K562 (cell line): ENCODE data around the gene AIFM3. TPM values are rescaled to one million over a fixed set of nuclear protein-coding genes. Genes with fewer than 3 reads are reported as not detected.

Source experiments
- BACH1 ChIP-seq: fragments of 200-800 bp; sonication (Bioruptor generic); IDR thresholded peaks from 2 replicates; pipeline ENCODE4 v1.6.1; 2016; ENCODE audit warnings: missing genetic modification characterization, missing compliant biosample characterization
- CAMTA2 ChIP-seq: fragments of 250-450 bp; sonication (Bioruptor Pico); conservative IDR thresholded peaks from 2 replicates; pipeline ENCODE4 v1.5.1; 2022
- CREM ChIP-seq: IDR thresholded peaks from 2 replicates; pipeline ENCODE4 v1.6.1; 2014; ENCODE audit warnings: antibody characterized with exemption, low read depth
- E2F6 ChIP-seq, 2 experiments: IDR thresholded peaks; 2 replicates each; pipeline ENCODE4 v1.6.1; 2011; ENCODE audit warnings: borderline replicate concordance in 1 of 2, control low read depth in 1 of 2, low read depth in 1 of 2, low read length in 1 of 2, mild to moderate bottlenecking in 1 of 2, mixed read lengths in 1 of 2, moderate library complexity in 1 of 2; ENCODE audit not compliant: insufficient read depth in 1 of 2, insufficient read length in 1 of 2, poor library complexity in 1 of 2, severe bottlenecking in 1 of 2; ENCODE audit errors: extremely low read depth in 1 of 2
- ETS2 ChIP-seq: IDR thresholded peaks from 2 replicates; pipeline ENCODE4 v1.6.1; 2016; ENCODE audit warnings: borderline replicate concordance, missing genetic modification characterization, mild to moderate bottlenecking, moderate library complexity, missing compliant biosample characterization; ENCODE audit not compliant: poor library complexity, severe bottlenecking
- FOXK1 ChIP-seq: sonication (generic); formaldehyde crosslinking; IDR thresholded peaks from 2 replicates; pipeline ENCODE4 v1.8.0; 2022; ENCODE audit warnings: missing genetic modification reagents, mild to moderate bottlenecking, borderline replicate concordance
- ILF3 ChIP-seq: fragments of 450-650 bp; IDR thresholded peaks from 2 replicates; pipeline ENCODE4 v1.6.1; 2018; ENCODE audit warnings: antibody characterized with exemption, mild to moderate bottlenecking, moderate library complexity, borderline replicate concordance
- KLF10 ChIP-seq: fragments of 250-450 bp; sonication (Bioruptor Pico); IDR thresholded peaks from 2 replicates; pipeline ENCODE4 v1.6.1; 2021; ENCODE audit warnings: matching md5 sums
- MAFG ChIP-seq: fragments of 450-650 bp; conservative IDR thresholded peaks from 2 replicates; pipeline ENCODE4 v1.6.1; 2016; ENCODE audit warnings: missing genetic modification characterization, missing compliant biosample characterization
- MAFK ChIP-seq: IDR thresholded peaks from 2 replicates; pipeline ENCODE4 v1.6.1; 2011; ENCODE audit warnings: low read length, improper control_type of control experiment
- MNT ChIP-seq, 2 experiments: fragments of 450-650 bp; conservative IDR thresholded peaks; 2 replicates each; pipeline ENCODE4 v1.6.1; 2017; ENCODE audit warnings: mild to moderate bottlenecking in 2 of 2, moderate library complexity in 2 of 2
- MTA2 ChIP-seq: fragments of 450-650 bp; IDR thresholded peaks from 2 replicates; pipeline ENCODE4 v1.6.1; 2016; ENCODE audit warnings: low read depth
- NR2C1 ChIP-seq, 2 experiments: fragments of 450-650 bp; IDR thresholded peaks; 2 replicates each; pipeline ENCODE4 v1.6.1; 2017; ENCODE audit warnings: mild to moderate bottlenecking in 2 of 2, antibody characterized with exemption in 1 of 2, inconsistent platforms in 1 of 2, missing compliant biosample characterization in 1 of 2, missing genetic modification characterization in 1 of 2
- RB1 ChIP-seq: fragments of 450-650 bp; IDR thresholded peaks from 2 replicates; pipeline ENCODE4 v1.6.1; 2017; ENCODE audit warnings: low read depth, mild to moderate bottlenecking
- RBM17 ChIP-seq: fragments of 200-400 bp; formaldehyde crosslinking; IDR thresholded peaks from 2 replicates; pipeline ENCODE4 v1.6.1; 2017; ENCODE audit warnings: low read depth, mild to moderate bottlenecking, low read length, borderline replicate concordance
- SNRNP70 ChIP-seq: fragments of 200-400 bp; formaldehyde crosslinking; optimal IDR thresholded peaks from 2 replicates; pipeline ENCODE3; 2017; ENCODE audit warnings: low read depth, low read length
- ZBTB5 ChIP-seq: fragments of 450-650 bp; IDR thresholded peaks from 2 replicates; pipeline ENCODE4 v1.6.1; 2017; ENCODE audit warnings: antibody characterized with exemption
- ZC3H11A ChIP-seq: IDR thresholded peaks from 2 replicates; pipeline ENCODE4 v1.6.1; 2012; ENCODE audit warnings: low read depth, low read length, improper control_type of control experiment
- ZEB2 ChIP-seq: fragments of 450-650 bp; IDR thresholded peaks from 2 replicates; pipeline ENCODE4 v1.6.1; 2016
- ZNF174 ChIP-seq: fragments of 250-450 bp; sonication (Bioruptor Pico); IDR thresholded peaks from 2 replicates; pipeline ENCODE4 v1.4.0; 2020; ENCODE audit warnings: mild to moderate bottlenecking
- ZNF217 ChIP-seq: sonication (generic); formaldehyde crosslinking; IDR thresholded peaks from 2 replicates; pipeline ENCODE4 v1.8.0; 2022; ENCODE audit warnings: mild to moderate bottlenecking, missing genetic modification reagents
- ZNF76 ChIP-seq: fragments of 250-450 bp; sonication (Bioruptor Pico); IDR thresholded peaks from 2 replicates; pipeline ENCODE4 v1.4.0; 2020; ENCODE audit warnings: mild to moderate bottlenecking, moderate library complexity, borderline replicate concordance
- ZNF79 ChIP-seq: fragments of 250-450 bp; sonication (Bioruptor Pico); IDR thresholded peaks from 2 replicates; pipeline ENCODE4 v1.4.0; 2020; ENCODE audit warnings: low read depth, mild to moderate bottlenecking, moderate library complexity
- polyA plus RNA-seq, 8 experiments: library from polyadenylated mRNA; depleted of rRNA in 4 of 8; stranded (reverse) in 5 of 8; unstranded in 3 of 8; fragments of >200 nt; fragmentation: Nextera tagmentation in 2 of 8; fragmentation: Illumina TruSeq in 1 of 8; extraction: Ambion mirVana in 2 of 8; extraction: Trizol in 1 of 8; gene quantifications; 2 replicates each; pipeline versions ENCODE4 v1.2.1 to v1.2.3, GENCODE V29; 2011 to 2014; ENCODE audit warnings: inconsistent platforms in 1 of 8, missing spikeins in 1 of 8
- total RNA-seq, 7 experiments: library from RNA; depleted of rRNA in 6 of 7; stranded (reverse); fragments of >200 nt in 6 of 7; fragmentation: Illumina TruSeq in 2 of 7; extraction: Trizol in 2 of 7; gene quantifications; 2 replicates each; pipeline versions ENCODE4 v1.2.1 to v1.2.3, GENCODE V29; 2011 to 2021; ENCODE audit warnings: low replicate concordance in 1 of 7
- TF ChIP-seq, protein P1 (sequence below): fragments of 250-450 bp; sonication (Bioruptor Pico); IDR thresholded peaks from 2 replicates; pipeline ENCODE4 v1.8.0; 2021; ENCODE audit warnings: moderate library complexity, mild to moderate bottlenecking, inconsistent platforms

Gene AIFM3
- total and polyA plus RNA-seq, 9 of the 15 experiments (the other 6 are each of a cell fraction or from before 2014, with no cell fraction given) = 0.03 to 0.20 (median 0.07) TPM; not detected in 1

- TF ChIP-seq ZC3H11A (0 out of 2 replicates have a peak, but pooled peaks have one; percentile 21), RBM17 (no peak), ZBTB5 (no peak), NR2C1 (IDR thresholded peaks at IDR 0.05) (no peak), NR2C1 (tag; IDR thresholded peaks at IDR 0.05) (no peak), MNT (conservative IDR thresholded peaks at IDR 0.05) (no peak), SNRNP70 (no peak), BACH1 (tag) (no peak), KLF10 (CRISPR knock-in tag) (no peak), ZEB2 (no peak), RB1 (no peak), ZNF217 (CRISPR knock-in tag) (no peak), ILF3 (no peak), E2F6 (IDR thresholded peaks at IDR 0.05; ENCODE audit: borderline replicate concordance in 1 of 2, extremely low read depth in 1 of 2, insufficient read depth in 1 of 2, insufficient read length in 1 of 2, low read depth in 1 of 2, low read length in 1 of 2, poor library complexity in 1 of 2, severe bottlenecking in 1 of 2) (peak; percentile 82 to 92), FOXK1 (CRISPR knock-in tag) (no peak), MAFG (tag) (no peak), ETS2 (tag) (no peak), CAMTA2 (CRISPR knock-in tag) (no peak; the same call in 1 of the 2 replicates), CREM (no peak), ZNF174 (CRISPR knock-in tag) (no peak), ZNF79 (no peak), ZNF76 (CRISPR knock-in tag) (peak; percentile 88), MAFK (peak; percentile 53), MTA2 (no peak)
- TF ChIP-seq, protein P1, sequence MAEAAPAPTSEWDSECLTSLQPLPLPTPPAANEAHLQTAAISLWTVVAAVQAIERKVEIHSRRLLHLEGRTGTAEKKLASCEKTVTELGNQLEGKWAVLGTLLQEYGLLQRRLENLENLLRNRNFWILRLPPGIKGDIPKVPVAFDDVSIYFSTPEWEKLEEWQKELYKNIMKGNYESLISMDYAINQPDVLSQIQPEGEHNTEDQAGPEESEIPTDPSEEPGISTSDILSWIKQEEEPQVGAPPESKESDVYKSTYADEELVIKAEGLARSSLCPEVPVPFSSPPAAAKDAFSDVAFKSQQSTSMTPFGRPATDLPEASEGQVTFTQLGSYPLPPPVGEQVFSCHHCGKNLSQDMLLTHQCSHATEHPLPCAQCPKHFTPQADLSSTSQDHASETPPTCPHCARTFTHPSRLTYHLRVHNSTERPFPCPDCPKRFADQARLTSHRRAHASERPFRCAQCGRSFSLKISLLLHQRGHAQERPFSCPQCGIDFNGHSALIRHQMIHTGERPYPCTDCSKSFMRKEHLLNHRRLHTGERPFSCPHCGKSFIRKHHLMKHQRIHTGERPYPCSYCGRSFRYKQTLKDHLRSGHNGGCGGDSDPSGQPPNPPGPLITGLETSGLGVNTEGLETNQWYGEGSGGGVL (CRISPR knock-in tag) = no peak
Observed at GRCh38 chr22:21014202-21014725, 47.2 kb downstream of the AIFM3 start (continued).
